Breast epithelium (tissue), 4 donors: ENCODE measurements around the gene C5. TPM values are rescaled to one million over a fixed set of nuclear protein-coding genes. Genes with fewer than 3 reads are reported as not detected.
A peak's percentile ranks its signal among the peaks of the same experiment; 100 is the strongest.

Source experiments
- DNase-seq, 2 donors: peaks; one replicate each; pipeline ENCODE4 v3.0.0-alpha.2; 2019; ENCODE audit warnings: low spot score in 2 of 2
- H3K27ac ChIP-seq, 2 donors: fragments of 200-600 bp; sonication (generic) in 1 of 2; one replicate each; pipeline ENCODE4 v1.5.1; 2016 to 2019; ENCODE audit warnings: mild to moderate bottlenecking in 1 of 2
- H3K27me3 ChIP-seq, 2 donors: fragments of 200-600 bp; sonication (generic) in 1 of 2; one replicate each; pipeline versions ENCODE4 v1.5.1 to v1.6.0; 2017 to 2019; ENCODE audit warnings: control low read depth in 1 of 2, mild to moderate bottlenecking in 1 of 2
- H3K36me3 ChIP-seq: fragments of 200-600 bp; one replicate; pipeline ENCODE4 v1.5.1; 2019
- H3K4me1 ChIP-seq, 2 donors: fragments of 200-600 bp; sonication (generic); one replicate each; pipeline ENCODE4 v1.5.1; 2016 to 2019; ENCODE audit warnings: control low read depth in 1 of 2
- H3K4me3 ChIP-seq, 3 donors: fragments of 200-600 bp; sonication (generic); 1 replicate in 2 of 3; 2 replicates in 1 of 3; pipeline ENCODE4 v1.5.1; 2016 to 2019; ENCODE audit warnings: mild to moderate bottlenecking in 3 of 3, moderate library complexity in 2 of 3
- H3K9me3 ChIP-seq, 2 donors: fragments of 200-600 bp; sonication (generic) in 1 of 2; one replicate each; pipeline ENCODE4 v1.5.1; 2016 to 2019; ENCODE audit warnings: control low read depth in 1 of 2
- CTCF ChIP-seq, 3 donors: fragments of 450-650 bp; IDR thresholded peaks; one replicate each; pipeline ENCODE4 v1.5.1; 2016 to 2017; ENCODE audit warnings: antibody characterized with exemption in 3 of 3, mild to moderate bottlenecking in 3 of 3, moderate library complexity in 3 of 3
- POLR2A ChIP-seq: fragments of 450-650 bp; IDR thresholded peaks from one replicate; pipeline ENCODE4 v1.6.1; 2016; ENCODE audit warnings: antibody characterized with exemption, mild to moderate bottlenecking, moderate library complexity
- POLR2AphosphoS5 ChIP-seq, 3 donors: sonication (generic); formaldehyde crosslinking; IDR thresholded peaks; one replicate each; pipeline ENCODE4 v1.6.1; 2017; ENCODE audit warnings: antibody characterized with exemption in 3 of 3
- intact Hi-C: fragments of 100-400 bp; cut with DNase I; formaldehyde crosslinking; loops from one replicate; pipeline ENCODE4 v1.15.1; 2023; ENCODE audit warnings: low total_unique reads
- total RNA-seq, 3 donors: library from RNA; depleted of rRNA; stranded (reverse); fragments of >200 nt; gene quantifications; one replicate each; pipeline ENCODE4 v1.1.0, GENCODE V29; 2016

The C5 gene
- total RNA-seq, 3 donors from 2014 or later: 5.9 to 22.7 (median 13.2) TPM

GRCh38 chr9:120997502-120997901 is 52.6 kb downstream of the C5 start:
- Histone ChIP-seq H3K4me3 (no peak overlapping the region), H3K36me3 (no peaks in the 10 kb centered on the region), H3K4me1 (no peaks in the 10 kb centered on the region), H3K9me3 (no peaks in the 10 kb centered on the region), H3K27me3 (no peaks in the 10 kb centered on the region), H3K27ac (no peak overlapping the region)
- TF ChIP-seq POLR2AphosphoS5 (IDR thresholded peaks at IDR 0.05): no peak
- no peak for TF ChIP-seq POLR2A
- TF ChIP-seq CTCF (IDR thresholded peaks at IDR 0.05): no peak
- DNase-seq: no peak
- intact Hi-C loops: no loop called here

- Histone ChIP-seq H3K27me3 (no peaks in the 10 kb centered on the region), H3K36me3 (no peaks in the 10 kb centered on the region), H3K4me1 (no peaks in the 10 kb centered on the region), H3K9me3 (no peaks in the 10 kb centered on the region), H3K27ac (no peak overlapping the region), H3K4me3 (no peak overlapping the region)
- DNase-seq: no peak
- TF ChIP-seq CTCF (IDR thresholded peaks at IDR 0.05) (no peak), POLR2A (no peak), POLR2AphosphoS5 (IDR thresholded peaks at IDR 0.05) (no peak)
- intact Hi-C loops: no loop called here
Observed at GRCh38 chr9:120996409-120996808, 53.7 kb downstream of the C5 start.

- no peaks in the 10 kb centered on the region for H3K4me1 ChIP-seq
- intact Hi-C loops: no loop called here
- H3K9me3 ChIP-seq: no peaks in the 10 kb centered on the region
- TF ChIP-seq POLR2AphosphoS5 (IDR thresholded peaks at IDR 0.05) (no peak), POLR2A (no peak), CTCF (IDR thresholded peaks at IDR 0.05) (no peak)
- no peaks in the 10 kb centered on the region for H3K36me3 ChIP-seq
- no peak for DNase-seq
- no peak overlapping the region for H3K4me3 ChIP-seq
- no peak overlapping the region for H3K27ac ChIP-seq
- H3K27me3 ChIP-seq: no peaks in the 10 kb centered on the region
Observed at GRCh38 chr9:120989065-120989464, 61.0 kb downstream of the C5 start.

GRCh38 chr9:120985819-120986222 is 64.3 kb downstream of the C5 start:
- Histone ChIP-seq H3K4me1 (no peaks in the 10 kb centered on the region), H3K36me3 (no peaks in the 10 kb centered on the region), H3K4me3 (no peak overlapping the region), H3K27me3 (no peaks in the 10 kb centered on the region), H3K9me3 (no peaks in the 10 kb centered on the region), H3K27ac (no peak overlapping the region)
- no peak for DNase-seq
- intact Hi-C loops: no loop called here
- no peak for TF ChIP-seq POLR2AphosphoS5 (IDR thresholded peaks at IDR 0.05)
- peak; percentile 35 to 56 (median 42) for TF ChIP-seq CTCF (IDR thresholded peaks at IDR 0.05)

- no peak for TF ChIP-seq CTCF (IDR thresholded peaks at IDR 0.05)
- no peak for TF ChIP-seq POLR2A
- TF ChIP-seq POLR2AphosphoS5 (IDR thresholded peaks at IDR 0.05): no peak
- Histone ChIP-seq H3K4me3 (no peak overlapping the region), H3K4me1 (no peaks in the 10 kb centered on the region), H3K36me3 (no peaks in the 10 kb centered on the region), H3K9me3 (no peaks in the 10 kb centered on the region), H3K27ac (peak overlapping the region in 1 of 2 donors; percentile 9), H3K27me3 (no peaks in the 10 kb centered on the region)
- intact Hi-C loops: no loop called here
- no peak for DNase-seq
Observed at GRCh38 chr9:120983259-120983837, 66.7 kb downstream of the C5 start.
